Measurements from ENCODE around the gene FAM131C.
"Not testable (repeated sequence)": the region's sequence is repeated elsewhere in the genome, so short reads cannot be mapped to it uniquely, and the experiment has no call there.

The FAM131C gene

DNA sequence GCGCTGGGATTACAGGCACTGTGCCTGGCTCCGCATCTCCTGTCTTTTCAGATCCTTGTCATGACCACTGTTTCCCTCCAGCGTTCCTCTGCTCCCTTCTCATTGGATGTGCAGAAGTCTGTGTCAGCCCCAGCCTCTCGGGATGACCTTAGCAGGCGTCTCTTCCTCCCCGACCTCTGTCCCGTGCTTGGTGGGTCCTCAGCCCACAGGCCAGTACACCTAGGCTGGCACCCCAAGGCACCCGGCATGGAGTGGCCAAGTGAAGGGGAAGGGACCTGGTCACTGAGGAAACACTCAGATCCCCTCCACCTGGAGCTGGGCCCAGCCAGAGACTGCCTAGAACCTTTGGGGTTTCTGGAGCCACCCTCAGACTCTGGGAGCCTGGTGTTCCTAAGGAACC is 32.3 kb downstream of the FAM131C start:
- no peak for DNase-seq (ENCODE audit: extremely low read depth in 1 of 2, low read depth in 1 of 2)

DNA sequence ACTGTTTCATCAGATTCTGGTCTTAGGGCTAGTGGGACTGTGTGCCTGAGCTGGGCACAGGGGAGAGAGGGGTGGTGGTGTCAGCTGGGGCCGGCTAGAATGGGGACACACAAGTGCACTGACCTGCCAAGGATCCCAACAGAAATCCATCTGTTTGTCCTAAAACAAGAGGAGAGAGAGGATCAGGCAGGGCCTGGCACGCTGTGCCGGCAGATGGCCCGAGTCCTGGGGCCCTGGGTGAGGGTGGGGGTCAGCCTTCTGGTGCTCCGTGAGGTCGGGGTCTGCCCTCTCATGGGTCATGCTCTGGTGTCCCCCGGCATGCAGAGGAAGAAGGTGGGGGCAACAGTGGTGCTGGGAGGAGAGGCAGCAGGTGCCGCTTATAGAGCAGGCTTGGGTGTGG is 33.6 kb downstream of the FAM131C start:
- not testable (repeated sequence) for DNase-seq (ENCODE audit: extremely low read depth in 1 of 2, low read depth in 1 of 2)

DNA sequence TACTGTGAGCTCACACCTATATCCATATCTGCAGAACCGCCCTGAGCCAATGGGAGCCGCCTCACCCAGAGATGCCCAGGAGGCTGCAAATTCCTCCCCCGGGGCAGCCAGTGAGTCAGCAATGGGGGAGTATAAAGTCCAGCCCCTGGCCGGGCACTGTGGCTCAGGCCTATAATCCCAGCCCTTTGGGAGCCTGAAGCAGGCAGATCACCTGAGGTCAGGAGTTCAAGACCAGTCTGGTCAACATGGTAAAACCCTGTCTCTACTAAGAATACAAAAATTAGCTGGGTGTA is 34.9 kb downstream of the FAM131C start:
- DNase-seq (ENCODE audit: extremely low read depth in 1 of 2, low read depth in 1 of 2) = no peak

DNA sequence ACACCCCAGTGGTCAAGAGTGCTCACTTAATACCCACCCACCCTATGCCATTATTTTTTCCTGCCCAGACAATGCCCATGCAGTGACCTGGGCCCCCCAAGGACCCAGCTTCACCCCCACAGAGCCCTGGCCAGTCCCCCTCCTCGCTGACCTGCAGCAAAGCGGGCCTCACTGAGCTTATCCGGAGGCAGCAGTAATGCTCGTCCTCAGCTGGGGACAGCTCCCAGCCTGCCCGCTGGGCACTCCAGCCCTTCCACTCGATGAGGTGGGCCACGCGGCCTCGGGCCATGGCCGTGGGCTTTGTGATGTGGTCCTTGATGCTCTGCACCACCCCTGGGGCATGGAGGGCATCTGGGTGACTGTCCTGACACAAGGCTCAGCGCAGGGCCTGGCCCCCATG is 37.0 kb downstream of the FAM131C start:
- not testable (repeated sequence) for DNase-seq (ENCODE audit: extremely low read depth in 1 of 2, low read depth in 1 of 2)

DNA sequence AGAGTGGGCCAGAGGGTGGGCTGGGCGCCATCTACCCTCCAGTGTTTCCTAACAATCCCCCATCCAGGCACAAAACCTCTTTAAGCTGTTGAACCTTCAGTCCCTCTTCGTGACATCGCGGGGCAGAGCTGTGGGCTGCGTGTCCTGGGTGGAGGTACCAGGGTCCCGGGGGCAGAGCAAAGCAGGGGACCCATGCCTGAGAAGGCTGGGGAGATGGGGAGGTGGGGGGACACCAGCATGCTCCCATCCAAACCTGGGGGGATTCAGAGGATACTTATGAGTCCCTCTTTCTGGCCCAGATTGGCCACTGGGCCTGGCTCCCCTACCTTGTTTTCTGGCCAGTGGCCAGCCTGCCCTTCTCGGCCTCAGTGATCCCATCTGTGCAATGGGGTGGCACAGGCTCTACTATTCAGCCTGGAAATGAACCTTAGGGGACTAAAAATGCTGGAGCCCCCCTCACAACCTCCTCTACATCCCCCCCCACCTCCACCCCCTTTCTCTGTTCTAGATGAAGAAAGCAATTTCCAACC is 40.3 kb downstream of the FAM131C start:
- DNase-seq (ENCODE audit: extremely low read depth in 1 of 2, low read depth in 1 of 2) = not testable (repeated sequence)

DNA sequence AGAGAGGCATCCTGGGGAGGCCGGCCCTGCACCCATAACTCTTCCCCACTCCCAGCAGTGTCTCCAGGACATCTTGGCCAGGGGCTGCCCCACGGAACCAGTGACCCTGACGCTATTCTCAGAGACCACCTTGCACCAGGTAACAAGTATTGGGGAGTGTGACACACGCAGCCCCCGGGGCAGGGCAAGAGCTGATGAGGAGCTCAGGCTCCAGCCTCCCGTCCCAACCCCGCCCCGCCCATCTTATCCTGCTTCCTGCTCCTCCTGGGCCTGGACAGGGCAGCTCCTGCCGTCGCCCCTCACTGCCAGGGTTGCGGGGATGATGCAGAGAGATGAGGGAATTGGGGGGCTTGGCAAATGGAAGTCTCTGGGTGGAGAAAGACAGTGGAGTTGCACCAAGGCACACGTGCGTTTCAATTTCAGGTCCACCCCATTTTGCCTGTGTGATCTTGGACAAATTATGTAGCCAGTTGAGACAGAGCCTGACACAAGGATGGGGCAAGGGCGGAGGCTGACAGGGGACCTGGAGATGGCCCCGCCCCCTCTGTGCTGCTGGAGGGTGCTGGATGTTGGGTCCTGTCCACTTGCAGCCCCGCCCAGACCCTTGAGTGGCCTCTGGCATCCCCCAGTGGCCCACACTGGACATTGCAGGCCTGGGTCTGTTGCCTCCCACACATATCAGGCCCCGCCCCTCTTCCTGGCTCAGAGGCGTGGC is 40.9 kb downstream of the FAM131C start:
- DNase-seq (ENCODE audit: extremely low read depth in 1 of 2, low read depth in 1 of 2) = no peak

DNA sequence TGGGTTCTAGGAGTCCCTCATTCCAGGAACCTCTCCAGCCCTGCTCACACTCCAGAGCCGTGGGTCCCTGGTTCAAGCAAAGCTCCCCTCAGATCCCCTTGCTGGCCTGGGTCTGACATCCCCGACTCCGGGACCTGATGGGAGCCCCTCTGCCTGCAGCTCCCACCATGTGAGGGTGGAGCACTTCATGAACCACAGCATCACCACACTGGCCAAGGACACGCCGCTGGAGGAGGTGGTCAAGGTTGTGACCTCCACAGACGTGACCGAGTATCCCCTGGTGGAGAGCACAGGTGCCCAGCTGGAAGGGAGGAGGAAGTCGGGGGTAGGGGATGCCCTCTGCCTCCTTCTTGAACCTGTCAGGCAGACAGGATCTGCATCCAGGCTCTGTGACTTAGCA is 41.9 kb downstream of the FAM131C start:
- no peak for DNase-seq (ENCODE audit: extremely low read depth in 1 of 2, low read depth in 1 of 2)

DNA sequence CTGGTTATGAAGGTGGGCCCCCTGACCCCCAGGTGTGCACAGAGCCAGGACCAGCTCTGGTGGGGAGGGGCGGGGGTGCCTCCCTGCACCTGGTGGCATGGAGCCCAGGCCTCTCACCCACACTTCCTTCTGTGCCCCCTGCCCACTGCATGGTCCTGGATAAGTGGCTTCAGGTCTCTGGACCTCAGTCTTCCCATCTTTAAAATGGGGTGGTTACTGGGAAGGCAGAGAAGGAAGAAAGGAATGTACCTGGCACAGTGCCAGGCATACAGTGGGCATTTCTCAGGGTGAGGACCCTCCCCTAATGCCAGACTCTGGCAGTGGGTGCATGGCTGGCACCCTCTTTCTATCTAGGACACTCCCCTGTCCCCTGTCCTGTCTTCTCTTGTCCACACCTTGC is 44.2 kb downstream of the FAM131C start:
- no peak for DNase-seq (ENCODE audit: extremely low read depth in 1 of 2, low read depth in 1 of 2)

DNA sequence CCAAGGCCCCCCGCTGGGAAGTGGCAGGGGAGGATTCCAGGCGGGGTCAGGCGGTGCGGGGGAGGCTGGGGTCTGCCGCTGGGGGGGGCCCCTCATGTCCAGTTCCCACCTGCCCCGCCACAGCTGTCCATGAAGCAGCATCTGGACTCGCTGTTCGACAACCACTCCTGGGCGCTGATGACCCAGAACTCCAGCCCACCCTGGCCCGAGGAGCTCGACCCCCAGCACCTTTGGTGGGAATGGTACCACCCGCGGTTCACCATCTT is 44.5 kb downstream of the FAM131C start:
- not testable (repeated sequence) for DNase-seq (ENCODE audit: extremely low read depth in 1 of 2, low read depth in 1 of 2)

DNA sequence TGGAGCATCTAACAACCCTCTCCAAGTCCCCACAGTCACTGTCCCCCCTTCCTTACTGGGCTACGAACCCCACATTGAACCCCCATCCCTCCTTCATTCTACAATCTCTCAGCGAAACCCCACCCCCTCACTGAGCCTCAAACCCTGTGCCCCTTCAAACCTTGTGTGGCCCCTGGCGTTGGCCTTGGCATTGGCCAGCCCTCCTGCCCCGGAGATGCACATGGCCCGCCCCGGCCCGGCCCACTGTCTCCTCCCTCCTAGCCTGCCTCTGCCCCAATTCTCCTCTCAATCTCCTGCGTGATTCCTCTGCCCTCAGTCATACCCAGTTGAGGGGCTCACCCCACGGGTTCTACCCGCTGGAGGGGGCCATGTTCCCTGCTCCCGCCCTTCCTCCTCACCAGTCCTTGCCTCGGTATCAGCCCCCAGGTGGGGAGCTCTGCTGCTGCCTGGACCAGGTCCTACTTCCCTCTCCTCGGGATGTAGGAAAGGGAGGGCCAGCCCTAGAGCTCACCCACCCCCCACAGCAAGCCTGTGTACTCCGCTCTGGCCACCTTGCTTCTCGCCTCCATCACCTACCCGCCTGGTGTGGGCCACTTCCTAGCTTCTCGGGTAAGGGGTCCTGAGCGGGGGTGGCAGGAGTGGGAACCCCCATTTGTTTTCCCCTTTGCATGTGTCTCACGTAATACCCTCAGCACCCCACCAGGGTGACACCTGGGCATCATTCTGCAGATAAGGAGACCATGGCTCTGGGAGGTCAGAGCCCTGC is 45.0 kb downstream of the FAM131C start:
- DNase-seq (ENCODE audit: extremely low read depth in 1 of 2, low read depth in 1 of 2) = no peak

DNA sequence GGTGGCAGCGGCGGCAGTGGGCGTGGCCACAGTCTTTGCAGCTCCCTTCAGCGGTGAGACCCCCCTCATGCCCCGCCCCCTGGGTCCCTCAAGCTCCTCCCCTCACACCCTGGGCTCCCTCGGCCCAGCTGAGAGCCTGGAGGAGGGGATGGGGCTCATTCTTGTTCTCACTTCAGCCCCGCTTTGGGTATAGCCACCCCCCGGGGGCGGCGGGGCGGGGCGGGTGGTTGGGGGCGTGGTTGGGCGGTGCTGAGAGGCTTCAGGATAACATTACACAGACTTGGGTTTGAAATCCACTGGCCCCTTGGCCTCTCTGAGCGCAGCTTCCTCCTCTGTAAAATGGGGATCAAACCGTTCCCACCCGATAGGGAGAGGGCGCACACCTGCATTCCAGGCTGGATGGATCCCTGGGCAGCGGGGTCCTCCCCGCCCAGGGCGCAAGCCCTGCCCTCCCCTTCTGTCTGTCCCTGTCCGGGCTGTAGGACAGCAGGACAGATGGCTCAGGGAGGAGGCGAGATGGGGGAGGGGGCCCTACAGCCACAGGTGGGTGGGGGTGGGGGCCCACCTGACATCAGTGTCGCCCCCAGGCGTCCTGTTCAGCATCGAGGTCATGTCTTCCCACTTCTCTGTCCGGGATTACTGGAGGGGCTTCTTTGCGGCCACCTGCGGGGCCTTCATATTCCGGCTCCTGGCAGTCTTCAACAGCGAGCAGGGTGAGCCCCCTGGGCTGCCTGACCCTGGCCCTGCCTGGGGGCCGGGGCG is 46.5 kb downstream of the FAM131C start:
- DNase-seq (ENCODE audit: extremely low read depth in 1 of 2, low read depth in 1 of 2) = no peak

DNA sequence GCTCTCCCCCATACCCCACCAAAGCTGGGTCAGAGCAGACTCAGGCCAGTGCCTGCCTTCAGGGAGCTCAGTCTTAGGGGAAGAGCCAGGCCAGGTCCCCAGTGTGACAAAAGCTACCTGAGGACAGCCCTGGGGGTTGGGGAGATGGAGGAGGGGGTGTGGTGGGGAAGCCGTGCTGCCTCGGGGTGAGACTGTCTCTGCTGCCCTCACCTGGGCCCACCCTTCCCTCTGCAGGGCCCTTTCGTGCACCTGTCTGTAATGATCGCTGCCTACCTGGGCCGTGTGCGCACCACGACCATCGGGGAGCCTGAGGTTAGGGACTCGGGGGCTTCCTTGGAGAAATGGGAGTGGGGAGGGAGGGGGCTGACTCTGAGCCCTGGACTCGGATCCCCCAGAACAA is 47.1 kb downstream of the FAM131C start:
- DNase-seq (ENCODE audit: extremely low read depth in 1 of 2, low read depth in 1 of 2) = not testable (repeated sequence)

DNA sequence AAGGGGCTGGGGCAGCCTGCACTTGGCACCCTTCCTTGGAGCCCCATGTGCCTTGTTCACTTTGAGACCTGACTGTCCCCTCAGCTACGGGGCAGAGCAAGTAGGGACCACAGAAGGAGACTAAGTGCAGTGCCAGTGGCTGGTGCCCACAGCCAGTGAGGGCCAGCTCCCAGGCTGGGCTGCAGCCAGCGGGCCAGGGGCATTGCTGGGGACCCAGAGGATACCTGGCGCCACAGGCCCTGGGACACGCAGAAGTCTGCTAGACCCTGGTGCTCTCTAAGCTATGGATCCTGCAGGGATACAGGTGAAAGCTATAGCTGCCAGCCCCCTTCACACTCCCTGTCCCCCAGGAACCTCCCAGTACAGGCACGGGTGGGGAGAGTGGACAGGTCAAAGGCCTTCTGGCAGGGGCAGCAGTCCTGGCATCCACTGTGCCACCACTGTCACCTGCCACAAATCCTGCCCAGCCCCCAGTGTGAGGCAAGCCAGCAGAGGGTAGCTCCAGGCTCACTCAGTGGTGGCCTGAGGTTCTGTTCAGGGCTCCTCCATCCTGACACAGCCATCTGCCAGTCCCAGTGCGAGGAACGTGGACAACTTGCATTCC is 50.3 kb downstream of the FAM131C start:
- no peak for DNase-seq (ENCODE audit: extremely low read depth in 1 of 2, low read depth in 1 of 2)

DNA sequence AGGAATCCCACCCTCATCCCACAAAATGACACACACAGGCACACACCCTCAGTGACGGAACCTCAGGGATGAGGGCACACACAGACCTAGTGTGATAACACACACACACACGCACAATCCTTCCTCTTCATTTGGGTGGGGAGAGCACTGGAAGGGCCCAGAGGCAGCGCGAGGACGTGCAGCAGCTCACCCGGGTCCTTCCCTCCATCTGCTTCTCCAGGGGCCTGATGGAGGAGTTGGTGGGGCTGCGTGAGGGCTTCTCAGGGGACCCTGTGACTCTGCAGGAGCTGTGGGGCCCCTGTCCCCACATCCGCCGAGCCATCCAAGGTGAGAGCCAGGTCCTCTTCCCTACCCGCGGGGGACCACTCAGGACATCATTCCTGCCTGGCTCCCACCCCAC is 51.1 kb downstream of the FAM131C start:
- DNase-seq (ENCODE audit: extremely low read depth in 1 of 2, low read depth in 1 of 2) = no peak

DNA sequence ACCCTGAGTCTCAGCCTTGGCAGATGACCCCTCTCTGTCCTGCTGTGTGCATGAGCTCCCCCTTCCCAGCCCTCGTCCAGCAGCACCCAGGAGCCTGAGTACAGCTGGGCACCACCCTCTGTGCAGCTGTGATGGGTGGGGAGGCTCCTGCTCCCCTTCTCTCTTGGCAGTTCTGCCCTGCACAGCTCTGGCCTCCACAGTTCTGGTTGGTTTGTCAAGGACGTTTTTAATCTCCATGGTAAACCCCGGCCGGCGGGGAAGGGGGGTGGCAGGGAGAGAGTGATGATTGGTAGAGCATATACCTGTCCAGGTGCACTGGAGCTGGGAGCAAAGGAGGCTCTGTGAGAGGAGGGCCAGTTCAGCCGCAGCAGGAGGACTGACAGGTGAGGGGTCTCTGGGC is 51.8 kb downstream of the FAM131C start, which contains the start of gene CLCNKA:
TSS of gene CLCNKA (plus strand) at position 356 of the 400 bp plus-strand sequence. CDS start 584 bp downstream, outside the sequence.
- DNase-seq (ENCODE audit: extremely low read depth in 1 of 2, low read depth in 1 of 2) = no peak

DNA sequence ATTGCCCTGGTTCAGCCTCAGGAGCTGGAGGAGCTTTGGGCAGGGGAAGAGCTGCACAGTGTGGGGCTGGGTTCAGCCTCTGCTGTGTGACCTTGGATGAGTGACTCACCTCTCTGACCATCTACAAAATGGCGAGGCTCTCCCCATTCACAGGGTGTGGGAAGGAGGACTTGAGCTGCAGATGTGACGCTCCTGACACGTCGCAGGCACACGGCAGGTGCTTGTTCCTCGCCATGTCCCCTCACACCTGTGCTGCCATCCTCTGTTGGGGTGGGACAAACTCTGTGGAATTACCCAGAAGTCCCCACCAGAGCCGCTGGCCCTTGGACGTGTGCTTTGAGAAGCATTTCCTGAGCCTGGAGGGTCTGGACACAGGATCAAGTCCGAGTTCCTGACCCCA is 52.6 kb downstream of the FAM131C start:
- not testable (repeated sequence) for DNase-seq (ENCODE audit: extremely low read depth in 1 of 2, low read depth in 1 of 2)

DNA sequence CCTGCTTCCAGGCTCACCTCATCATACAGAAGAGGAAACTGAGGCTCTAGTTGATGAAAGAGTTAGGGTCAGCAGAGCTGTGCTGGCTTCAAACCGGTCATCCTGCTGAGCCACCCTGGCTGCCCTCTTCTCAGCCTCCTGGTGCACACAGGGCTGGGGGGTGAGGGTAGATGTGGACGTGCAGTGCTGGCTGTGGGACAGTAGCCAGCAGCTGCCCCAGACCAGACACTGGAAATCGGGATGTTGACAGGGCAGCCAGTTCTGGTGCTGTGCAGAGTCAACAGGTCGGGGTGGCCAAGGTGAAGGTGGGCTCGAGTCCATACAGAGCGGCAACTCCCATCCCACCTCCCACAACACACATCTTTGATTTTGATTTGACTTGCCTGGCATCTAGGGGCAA is 53.1 kb downstream of the FAM131C start:
- no peak for DNase-seq (ENCODE audit: extremely low read depth in 1 of 2, low read depth in 1 of 2)

DNA sequence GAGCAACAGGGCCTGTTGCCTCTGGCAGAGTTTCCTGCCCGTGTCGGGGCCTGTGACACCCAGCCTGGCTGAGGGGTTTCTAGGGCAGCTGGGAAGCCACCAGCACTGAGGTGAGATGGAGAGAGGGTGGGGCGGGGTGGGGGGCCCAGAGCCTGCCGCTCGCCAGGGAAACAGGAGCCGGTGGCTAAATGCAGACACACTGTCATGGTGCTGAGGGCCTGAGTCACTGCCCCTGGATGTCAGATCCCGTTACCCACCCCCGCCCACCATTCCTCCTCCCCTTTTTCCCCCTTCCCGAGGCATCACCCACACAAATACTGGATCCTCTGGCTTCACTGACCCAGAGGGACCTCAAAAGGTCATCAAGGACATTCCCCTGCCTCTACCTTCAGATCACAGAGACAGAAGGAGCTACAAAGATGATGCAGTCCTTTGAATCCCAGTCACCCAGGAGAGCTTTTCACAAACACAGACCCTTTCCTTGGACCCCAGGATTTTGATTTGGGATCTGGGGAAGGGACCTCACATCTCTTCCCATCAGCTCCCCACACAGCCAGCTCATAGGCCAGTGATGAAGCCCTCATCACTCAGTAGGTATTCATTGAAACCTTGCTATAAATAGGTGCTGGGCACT is 53.7 kb downstream of the FAM131C start:
- DNase-seq (ENCODE audit: extremely low read depth in 1 of 2, low read depth in 1 of 2) = no peak

DNA sequence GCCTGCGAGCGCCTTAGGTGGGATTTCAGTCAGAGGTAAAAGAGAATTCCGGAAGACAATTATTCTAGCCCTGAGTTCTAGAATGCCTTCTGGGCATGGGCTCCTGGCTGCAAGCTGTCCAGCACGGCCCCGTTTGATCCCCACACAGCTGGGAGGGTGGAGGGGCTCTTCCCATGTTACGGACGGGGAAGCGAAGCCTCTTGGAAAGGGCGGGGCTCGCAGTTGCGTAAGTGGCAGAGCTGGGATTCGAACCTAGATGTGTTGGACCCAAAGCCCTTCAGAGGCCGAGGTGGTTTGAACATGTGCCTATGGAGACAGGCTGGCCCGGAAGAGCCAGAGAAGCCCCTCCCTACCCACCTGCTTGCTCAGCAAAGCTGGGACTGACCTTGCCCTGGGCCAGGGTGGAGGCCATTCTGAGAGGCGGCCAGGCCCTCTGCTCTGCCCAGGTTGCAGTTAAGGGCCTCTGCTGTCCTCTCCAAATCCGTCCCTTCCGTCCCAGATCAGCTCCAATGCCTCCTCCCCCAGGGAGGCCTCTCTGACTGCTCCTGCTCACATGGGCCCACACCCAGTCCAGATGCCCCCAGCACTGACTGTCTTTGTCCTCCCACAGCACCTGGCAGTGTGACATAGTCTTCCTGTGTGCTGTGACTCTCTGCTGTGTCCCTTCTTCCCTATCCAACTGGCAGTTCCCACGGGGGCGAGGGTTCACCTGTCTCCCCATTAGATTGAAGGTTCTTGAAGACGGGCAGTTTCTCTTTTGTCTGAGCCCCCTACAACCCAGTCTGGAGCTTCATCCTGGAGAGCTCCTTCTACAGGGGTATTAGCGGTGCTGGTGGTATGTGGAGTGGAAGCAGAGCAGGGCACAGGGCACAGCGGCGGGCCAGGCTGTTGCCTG is 54.5 kb downstream of the FAM131C start:
- DNase-seq (ENCODE audit: extremely low read depth in 1 of 2, low read depth in 1 of 2) = no peak

DNA sequence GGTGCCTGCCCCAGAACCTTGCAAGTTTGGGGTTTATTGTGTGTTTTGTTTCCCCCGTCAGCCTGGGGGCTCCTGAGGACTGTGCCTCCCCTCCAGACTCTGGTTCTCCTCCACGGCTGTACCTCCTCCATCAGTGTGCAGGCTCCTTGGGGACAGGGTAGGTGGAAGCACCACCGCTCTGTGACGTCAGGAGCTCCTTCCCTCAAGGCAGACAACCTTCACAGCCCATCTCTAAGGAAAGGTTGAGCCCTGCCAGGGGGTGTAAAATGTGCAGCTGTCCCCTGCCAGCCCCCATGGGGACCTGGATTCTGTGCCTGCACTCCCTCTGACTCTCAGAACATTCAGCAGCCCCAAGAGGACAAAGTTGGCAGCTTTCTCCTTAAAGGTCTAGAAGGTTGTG is 55.1 kb downstream of the FAM131C start:
- DNase-seq (ENCODE audit: extremely low read depth in 1 of 2, low read depth in 1 of 2) = no peak

Measured in activated CD8-positive, alpha-beta memory T cell treated with anti-CD3 and anti-CD28 coated beads for 1 hour (primary cell).